ENCODE measurements around the gene ZRANB3. TPM values are rescaled to one million over a fixed set of nuclear protein-coding genes. Genes with fewer than 3 reads are reported as not detected.

ZRANB3 gene
- total RNA-seq, 1 experiment from 2014 or later, result 12.0 TPM

- DNase-seq (ENCODE audit: low read depth, low spot score) (no peak), ATAC-seq (no peak)
- intact Hi-C loops (cut with micrococcal nuclease), result no loop called here
- Histone ChIP-seq H2AFZ (ENCODE audit: low read depth, low read length, poor library complexity, severe bottlenecking) (no peak overlapping the region), H3K27me3 (ENCODE audit: insufficient read depth, low read length) (no peaks in the 10 kb centered on the region), H3K9me3 (ENCODE audit: control insufficient read depth in 1 of 2, insufficient read depth in 1 of 2, low read depth in 1 of 2, low read length in 2 of 2) (no peaks in the 10 kb centered on the region), H3K27ac (ENCODE audit: low read depth, low read length) (no peak overlapping the region), H3K79me2 (ENCODE audit: insufficient read depth, low read length) (no peaks in the 10 kb centered on the region; the same call in 1 of the 2 replicates), H3K4me1 (ENCODE audit: control insufficient read depth in 1 of 2, insufficient read depth in 2 of 2, low read length in 2 of 2) (no peaks in the 10 kb centered on the region), H3K9me2 (ENCODE audit: insufficient read depth) (no peaks in the 10 kb centered on the region), H3K4me2 (ENCODE audit: low read length) (no peak overlapping the region), H4K20me1 (ENCODE audit: insufficient read depth) (no peaks in the 10 kb centered on the region), H3K9ac (ENCODE audit: low read length) (no peak overlapping the region), H3K36me3 (ENCODE audit: control insufficient read depth in 1 of 2, insufficient read depth in 2 of 2, low read length in 2 of 2) (0 out of 4 replicates have a peak, but pooled peaks cover 0 to 4% of the 10 kb centered on the region in 2 experiments), H3K4me3 (replicated peaks in 1 of 2; ENCODE audit: low read depth in 1 of 2, low read length in 2 of 2) (no peak overlapping the region)
- no TSS peak for BruUV-seq (replicated peaks)
- POLR2A ChIA-PET, result no interaction called here
- RAD21 ChIA-PET (ENCODE audit: low non-redundant PET in 1 of 2, low total read pairs in 2 of 2, uncharacterized antibody in 2 of 2, unreplicated experiment in 2 of 2), result no interaction called here
- CTCF ChIA-PET, result no interaction called here
- no peak for TF ChIP-seq CBX3 (IDR thresholded peaks at IDR 0.05; ENCODE audit: low read depth)
Measured at GRCh38 chr2:135512099-135512498, 18.9 kb downstream of the ZRANB3 start.

DNA sequence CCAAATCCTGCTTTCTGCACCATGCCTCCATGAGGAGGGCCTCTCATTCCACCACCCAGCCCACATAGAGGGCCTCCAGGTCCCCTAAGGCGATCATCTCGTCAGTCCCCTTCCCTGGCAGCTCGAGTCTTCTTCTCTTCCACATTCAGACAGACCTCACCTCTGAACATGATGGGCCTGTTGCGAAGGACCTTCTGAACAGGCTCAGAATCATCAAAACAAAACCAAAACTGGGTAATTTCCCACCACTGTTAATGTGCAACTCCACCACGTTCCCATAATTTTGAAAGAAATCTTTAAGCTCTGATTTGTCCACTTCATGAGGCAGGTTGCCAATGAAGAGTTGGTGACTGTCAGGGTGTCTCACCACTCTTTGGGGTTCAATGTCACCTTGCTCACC is 20.4 kb downstream of the ZRANB3 start:
- TF ChIP-seq JUND (IDR thresholded peaks at IDR 0.05) (no peak), REST (IDR thresholded peaks at IDR 0.05; ENCODE audit: low read depth) (no peak), EZH2phosphoT487 (IDR thresholded peaks at IDR 0.05; ENCODE audit: borderline replicate concordance) (no peak), ZNF274 (IDR thresholded peaks at IDR 0.05; ENCODE audit: low read depth, low read length) (no peak)
- Histone ChIP-seq H3K4me1 (ENCODE audit: control insufficient read depth in 1 of 2, insufficient read depth in 2 of 2, low read length in 2 of 2) (no peaks in the 10 kb centered on the region), H2AFZ (ENCODE audit: low read depth, low read length, poor library complexity, severe bottlenecking) (no peak overlapping the region), H4K20me1 (ENCODE audit: insufficient read depth) (no peaks in the 10 kb centered on the region), H3K9me2 (ENCODE audit: insufficient read depth) (no peaks in the 10 kb centered on the region), H3K27ac (ENCODE audit: low read depth, low read length) (no peak overlapping the region), H3K4me3 (replicated peaks in 1 of 2; ENCODE audit: low read depth in 1 of 2, low read length in 2 of 2) (no peak overlapping the region), H3K9ac (ENCODE audit: low read length) (no peak overlapping the region), H3K9me3 (ENCODE audit: control insufficient read depth in 1 of 2, insufficient read depth in 1 of 2, low read depth in 1 of 2, low read length in 2 of 2) (no peaks in the 10 kb centered on the region), H3K79me2 (ENCODE audit: insufficient read depth, low read length) (no peaks in the 10 kb centered on the region; the same call in 1 of the 2 replicates), H3K27me3 (ENCODE audit: insufficient read depth, low read length) (no peaks in the 10 kb centered on the region), H3K36me3 (ENCODE audit: control insufficient read depth in 1 of 2, insufficient read depth in 2 of 2, low read length in 2 of 2) (0 out of 4 replicates have a peak, but pooled peaks cover 0 to 4% of the 10 kb centered on the region in 2 experiments), H3K4me2 (ENCODE audit: low read length) (no peak overlapping the region)
- CTCF ChIA-PET, result no interaction called here
- no peak for DNase-seq (ENCODE audit: low read depth, low spot score)
- BruUV-seq (replicated peaks), result no TSS peak
- POLR2A ChIA-PET, result no interaction called here
- ATAC-seq, result no peak
- intact Hi-C loops (cut with micrococcal nuclease), result no loop called here
- RAD21 ChIA-PET (ENCODE audit: low non-redundant PET in 1 of 2, low total read pairs in 2 of 2, uncharacterized antibody in 2 of 2, unreplicated experiment in 2 of 2), result no interaction called here

Measured in HCT116 (cell line).